ENCODE results near the gene COLEC12. TPM values are rescaled to one million over a fixed set of nuclear protein-coding genes. Genes with fewer than 3 reads are reported as not detected.

COLEC12 gene
- total and polyA plus RNA-seq, 5 donors from 2014 or later, result not detected

GRCh38 chr18:429030-429429 lies 71.5 kb downstream of the COLEC12 start:
- no peaks in the 10 kb centered on the region for H3K9me3 Mint-ChIP-seq
- no peak for DNase-seq
- no peaks in the 10 kb centered on the region for H3K4me1 Mint-ChIP-seq
- ATAC-seq (ENCODE audit: low read depth in 2 of 2), result no peak
- no peak overlapping the region for H3K4me3 Mint-ChIP-seq
- Histone ChIP-seq H3K36me3 (ENCODE audit: control insufficient read depth, insufficient read depth, low read length) (no peaks in the 10 kb centered on the region), H3K9me3 (ENCODE audit: control insufficient read depth in 2 of 2, low read length in 2 of 2) (no peaks in the 10 kb centered on the region), H3K27ac (ENCODE audit: insufficient read depth, low read length, poor library complexity, severe bottlenecking) (no peak overlapping the region), H3K4me1 (ENCODE audit: control insufficient read depth, insufficient read depth, low read length, poor library complexity, severe bottlenecking) (no peaks in the 10 kb centered on the region), H3K4me3 (ENCODE audit: low read depth, low read length) (no peak overlapping the region), H3K27me3 (ENCODE audit: control insufficient read depth, insufficient read depth, low read length) (no peaks in the 10 kb centered on the region)
- H3K27me3 Mint-ChIP-seq, result peaks cover 14% of the 10 kb centered on the region
- no peaks in the 10 kb centered on the region for H3K36me3 Mint-ChIP-seq
- no peak overlapping the region for H3K27ac Mint-ChIP-seq

- Histone ChIP-seq H3K9me3 (ENCODE audit: control insufficient read depth in 2 of 2, low read length in 2 of 2) (no peaks in the 10 kb centered on the region), H3K36me3 (ENCODE audit: control insufficient read depth, insufficient read depth, low read length) (no peaks in the 10 kb centered on the region), H3K27me3 (ENCODE audit: control insufficient read depth, insufficient read depth, low read length) (no peaks in the 10 kb centered on the region), H3K27ac (ENCODE audit: insufficient read depth, low read length, poor library complexity, severe bottlenecking) (no peak overlapping the region), H3K4me1 (ENCODE audit: control insufficient read depth, insufficient read depth, low read length, poor library complexity, severe bottlenecking) (no peaks in the 10 kb centered on the region), H3K4me3 (ENCODE audit: low read depth, low read length) (no peak overlapping the region)
- Mint-ChIP-seq H3K27me3 (peaks cover 6% of the 10 kb centered on the region), H3K4me1 (no peaks in the 10 kb centered on the region), H3K4me3 (no peak overlapping the region), H3K9me3 (no peaks in the 10 kb centered on the region), H3K36me3 (no peaks in the 10 kb centered on the region), H3K27ac (no peak overlapping the region)
- DNase-seq, result no peak
- no peak for ATAC-seq (ENCODE audit: low read depth in 2 of 2)
Measured at GRCh38 chr18:427005-427404, 73.5 kb downstream of the COLEC12 start.

DNA sequence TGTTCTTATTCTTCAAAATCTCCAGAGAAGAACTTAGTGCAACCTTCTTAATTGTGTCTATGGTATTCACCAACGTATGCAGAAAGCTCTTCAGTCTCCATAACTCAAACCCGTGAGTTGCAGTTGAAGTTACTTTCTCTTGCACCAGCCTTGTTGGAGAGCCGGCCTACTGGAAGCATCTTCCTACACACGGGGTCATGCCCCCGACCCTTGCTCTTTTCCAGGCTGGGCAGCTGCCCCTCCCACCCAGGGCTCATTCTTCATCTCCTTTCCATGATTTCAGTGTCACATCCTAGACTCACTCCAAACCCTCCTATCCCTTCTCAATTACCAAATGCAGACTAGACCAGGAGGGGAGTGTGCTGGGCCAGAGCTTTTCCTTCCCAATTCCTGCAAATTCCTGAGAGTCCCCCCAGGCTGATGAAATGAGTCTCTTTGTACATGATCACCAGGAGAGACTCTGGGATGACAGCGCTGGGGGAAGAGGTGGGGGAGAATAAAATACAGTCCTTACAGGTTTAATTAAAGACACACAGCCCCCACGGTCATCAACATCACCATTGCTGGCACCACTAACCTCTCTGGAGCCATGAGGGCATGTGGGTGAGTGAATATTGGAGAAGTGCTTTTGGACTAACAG lies 75.3 kb downstream of the COLEC12 start:
- peaks cover 5% of the 10 kb centered on the region for H3K27me3 Mint-ChIP-seq
- no peaks in the 10 kb centered on the region for H3K9me3 Mint-ChIP-seq
- H3K9me3 ChIP-seq (ENCODE audit: control insufficient read depth in 2 of 2, low read length in 2 of 2), result no peaks in the 10 kb centered on the region
- no peak overlapping the region for H3K27ac ChIP-seq (ENCODE audit: insufficient read depth, low read length, poor library complexity, severe bottlenecking)
- no peaks in the 10 kb centered on the region for H3K4me1 ChIP-seq (ENCODE audit: control insufficient read depth, insufficient read depth, low read length, poor library complexity, severe bottlenecking)
- peaks cover 3% of the 10 kb centered on the region for H3K27me3 ChIP-seq (ENCODE audit: control insufficient read depth, insufficient read depth, low read length)
- no peak overlapping the region for H3K4me3 ChIP-seq (ENCODE audit: low read depth, low read length)
- ATAC-seq (ENCODE audit: low read depth in 2 of 2), result no peak
- H3K36me3 Mint-ChIP-seq, result no peaks in the 10 kb centered on the region
- H3K36me3 ChIP-seq (ENCODE audit: control insufficient read depth, insufficient read depth, low read length), result no peaks in the 10 kb centered on the region
- no peak overlapping the region for H3K4me3 Mint-ChIP-seq
- no peaks in the 10 kb centered on the region for H3K4me1 Mint-ChIP-seq
- no peak overlapping the region for H3K27ac Mint-ChIP-seq
- no peak for DNase-seq

GRCh38 chr18:424668-425067 lies 75.8 kb downstream of the COLEC12 start:
- DNase-seq (no peak), ATAC-seq (ENCODE audit: low read depth in 2 of 2) (no peak)
- Histone ChIP-seq H3K4me3 (ENCODE audit: low read depth, low read length) (no peak overlapping the region), H3K9me3 (ENCODE audit: control insufficient read depth in 2 of 2, low read length in 2 of 2) (no peaks in the 10 kb centered on the region), H3K27ac (ENCODE audit: insufficient read depth, low read length, poor library complexity, severe bottlenecking) (no peak overlapping the region), H3K27me3 (ENCODE audit: control insufficient read depth, insufficient read depth, low read length) (peaks cover 3% of the 10 kb centered on the region), H3K4me1 (ENCODE audit: control insufficient read depth, insufficient read depth, low read length, poor library complexity, severe bottlenecking) (no peaks in the 10 kb centered on the region), H3K36me3 (ENCODE audit: control insufficient read depth, insufficient read depth, low read length) (no peaks in the 10 kb centered on the region)
- H3K27me3 Mint-ChIP-seq, result peaks cover 5% of the 10 kb centered on the region
- no peak overlapping the region for H3K4me3 Mint-ChIP-seq
- H3K4me1 Mint-ChIP-seq, result no peaks in the 10 kb centered on the region
- no peaks in the 10 kb centered on the region for H3K9me3 Mint-ChIP-seq
- no peaks in the 10 kb centered on the region for H3K36me3 Mint-ChIP-seq
- no peak overlapping the region for H3K27ac Mint-ChIP-seq

DNA sequence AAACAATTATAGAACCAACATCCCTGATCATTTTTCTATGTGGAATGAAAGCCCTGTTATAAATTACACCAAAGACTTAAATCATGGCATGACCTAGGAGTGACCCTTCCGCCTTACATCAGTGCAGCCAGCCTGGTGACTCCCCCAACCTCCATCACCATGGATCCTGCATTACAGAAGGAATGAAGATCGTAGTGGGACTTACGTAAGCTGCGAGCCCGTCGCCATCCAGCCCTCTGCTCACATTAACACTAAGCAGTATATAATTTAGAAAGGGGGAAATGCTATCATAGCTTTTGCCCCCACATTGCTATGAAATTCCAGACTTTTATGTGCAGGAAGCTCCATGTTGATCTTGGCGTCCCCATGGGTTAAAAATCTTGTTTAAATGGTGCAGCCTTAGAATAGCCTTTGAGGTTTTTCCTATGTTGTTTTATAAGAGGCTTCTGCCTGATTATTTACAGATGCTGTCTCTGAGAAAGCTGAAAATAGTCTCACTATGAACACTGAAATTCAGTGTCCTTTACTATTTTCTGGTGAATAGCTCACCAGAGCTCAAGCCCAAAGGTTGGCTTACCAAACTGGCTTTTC lies 76.3 kb downstream of the COLEC12 start:
- Histone ChIP-seq H3K27me3 (ENCODE audit: control insufficient read depth, insufficient read depth, low read length) (peaks cover 3% of the 10 kb centered on the region), H3K36me3 (ENCODE audit: control insufficient read depth, insufficient read depth, low read length) (no peaks in the 10 kb centered on the region), H3K27ac (ENCODE audit: insufficient read depth, low read length, poor library complexity, severe bottlenecking) (no peak overlapping the region), H3K4me3 (ENCODE audit: low read depth, low read length) (no peak overlapping the region), H3K9me3 (ENCODE audit: control insufficient read depth in 2 of 2, low read length in 2 of 2) (no peaks in the 10 kb centered on the region), H3K4me1 (ENCODE audit: control insufficient read depth, insufficient read depth, low read length, poor library complexity, severe bottlenecking) (no peaks in the 10 kb centered on the region)
- no peak for ATAC-seq (ENCODE audit: low read depth in 2 of 2)
- Mint-ChIP-seq H3K9me3 (no peaks in the 10 kb centered on the region), H3K27ac (no peak overlapping the region), H3K4me3 (no peak overlapping the region), H3K4me1 (no peaks in the 10 kb centered on the region), H3K36me3 (no peaks in the 10 kb centered on the region), H3K27me3 (peaks cover 5% of the 10 kb centered on the region)
- no peak for DNase-seq

GRCh38 chr18:422966-423365 lies 77.5 kb downstream of the COLEC12 start:
- Histone ChIP-seq H3K4me1 (ENCODE audit: control insufficient read depth, insufficient read depth, low read length, poor library complexity, severe bottlenecking) (no peaks in the 10 kb centered on the region), H3K9me3 (ENCODE audit: control insufficient read depth in 2 of 2, low read length in 2 of 2) (no peaks in the 10 kb centered on the region), H3K27ac (ENCODE audit: insufficient read depth, low read length, poor library complexity, severe bottlenecking) (no peak overlapping the region), H3K27me3 (ENCODE audit: control insufficient read depth, insufficient read depth, low read length) (peaks cover 3% of the 10 kb centered on the region), H3K36me3 (ENCODE audit: control insufficient read depth, insufficient read depth, low read length) (no peaks in the 10 kb centered on the region), H3K4me3 (ENCODE audit: low read depth, low read length) (no peak overlapping the region)
- no peaks in the 10 kb centered on the region for H3K9me3 Mint-ChIP-seq
- no peaks in the 10 kb centered on the region for H3K36me3 Mint-ChIP-seq
- no peak for DNase-seq
- H3K27me3 Mint-ChIP-seq, result peaks cover 5% of the 10 kb centered on the region
- no peak for ATAC-seq (ENCODE audit: low read depth in 2 of 2)
- H3K4me1 Mint-ChIP-seq, result no peaks in the 10 kb centered on the region
- no peak overlapping the region for H3K4me3 Mint-ChIP-seq
- no peak overlapping the region for H3K27ac Mint-ChIP-seq

DNA sequence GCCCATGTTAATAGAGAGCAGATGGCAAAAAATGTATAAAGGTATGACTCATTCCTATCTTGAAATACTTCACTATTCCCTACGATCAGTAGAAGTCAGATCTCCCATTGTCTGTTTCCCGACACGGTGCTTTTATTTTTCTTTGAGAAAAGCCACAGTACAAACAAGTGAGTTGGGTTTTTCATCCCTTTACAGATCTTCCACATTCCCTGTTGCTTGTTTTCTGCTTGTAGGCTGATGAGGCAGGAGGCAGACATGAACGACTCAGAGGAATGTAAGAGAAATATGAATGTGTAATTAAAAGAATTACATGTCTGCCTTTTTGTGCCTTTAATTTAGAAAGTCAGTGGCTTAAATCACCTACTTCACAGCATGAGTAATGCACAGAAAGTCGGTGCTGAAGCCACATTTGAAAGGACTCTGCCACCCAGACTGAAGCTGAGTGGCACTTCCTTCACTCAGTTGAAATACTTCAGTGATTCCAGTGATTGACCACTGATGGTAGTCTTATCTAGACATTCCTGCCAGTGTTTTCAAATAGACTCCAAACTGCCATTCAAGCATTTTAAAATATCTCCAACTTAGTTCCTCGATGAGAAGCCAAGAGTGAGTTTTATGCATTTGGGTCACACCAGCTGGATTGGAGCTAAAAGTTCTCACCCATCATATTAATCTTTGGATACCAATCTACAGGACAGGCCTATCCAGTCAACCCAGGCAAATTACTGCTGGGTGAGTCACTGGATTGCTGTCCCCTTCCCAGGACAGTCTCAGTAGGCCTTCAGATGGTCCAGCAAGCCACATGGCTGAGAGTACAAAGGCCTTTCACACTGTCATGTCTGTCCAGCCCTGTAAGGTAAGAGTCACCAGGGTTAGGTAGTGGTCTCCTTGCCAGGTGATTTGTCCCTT lies 79.0 kb downstream of the COLEC12 start:
- Mint-ChIP-seq H3K9me3 (peaks cover 0 to 2% (median 0%) of the 10 kb centered on the region in 7 donors), H3K27me3 (no peaks in the 10 kb centered on the region), H3K36me3 (no peaks in the 10 kb centered on the region), H3K4me1 (no peaks in the 10 kb centered on the region), H3K4me3 (no peak overlapping the region), H3K27ac (no peak overlapping the region)
- no peaks in the 10 kb centered on the region for H3K36me3 ChIP-seq (ENCODE audit: control insufficient read depth, insufficient read depth, low read length)
- H3K27me3 ChIP-seq (ENCODE audit: control insufficient read depth, insufficient read depth, low read length), result peaks cover 3% of the 10 kb centered on the region
- no peaks in the 10 kb centered on the region for H3K4me1 ChIP-seq (ENCODE audit: control insufficient read depth, insufficient read depth, low read length, poor library complexity, severe bottlenecking)
- ATAC-seq (ENCODE audit: low read depth in 2 of 2), result no peak
- DNase-seq, result no peak
- H3K4me3 ChIP-seq (ENCODE audit: low read depth, low read length), result no peak overlapping the region
- no peaks in the 10 kb centered on the region for H3K9me3 ChIP-seq (ENCODE audit: control insufficient read depth in 2 of 2, low read length in 2 of 2)
- H3K27ac ChIP-seq (ENCODE audit: insufficient read depth, low read length, poor library complexity, severe bottlenecking), result no peak overlapping the region

Measured in CD4-positive, CD25-positive, alpha-beta regulatory T cell (primary cell).